ENCODE measurements around the gene DGKG.

- no peak for TF ChIP-seq CTCF (IDR thresholded peaks at IDR 0.05)
- no peak for TF ChIP-seq EZH2 (IDR thresholded peaks at IDR 0.05; ENCODE audit: borderline replicate concordance, insufficient read depth, low read depth, low read length, poor library complexity, severe bottlenecking)
Measured at GRCh38 chr3:186236357-186237020, 125.5 kb downstream of the DGKG start.

Measured in B cell (primary cell).